ENCODE data around the gene TASOR2.

The TASOR2 gene

GRCh38 chr10:5684971-5685763, 529 bp downstream of the TASOR2 start:
- peak; percentile 83 for DNase-seq

DNA sequence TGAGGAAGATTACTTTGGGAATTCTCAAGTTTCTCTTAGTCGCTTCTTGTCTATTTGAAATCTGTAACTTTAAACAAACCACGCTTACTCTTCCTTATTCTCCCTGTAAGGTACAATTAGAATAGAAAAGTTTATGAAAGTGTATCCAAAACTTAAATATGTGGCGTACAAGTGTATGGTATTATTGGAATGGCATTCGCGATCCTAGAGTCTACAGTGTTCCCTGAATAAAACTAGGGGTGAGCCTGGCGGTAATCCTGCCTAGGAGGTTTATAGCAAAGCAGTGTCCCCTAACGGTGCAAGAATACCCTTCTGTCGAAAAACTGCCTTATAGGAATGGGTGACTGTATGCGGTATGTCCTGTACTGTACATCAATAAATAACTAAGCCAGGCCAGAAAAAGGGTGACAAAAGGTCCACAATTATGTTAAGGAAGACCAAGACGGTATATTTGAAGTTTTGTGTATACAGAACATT, 1.2 kb downstream of the TASOR2 start:
- no peak for DNase-seq

- no peak for DNase-seq
Observed at GRCh38 chr10:5688587-5688986, 3.9 kb downstream of the TASOR2 start.

GRCh38 chr10:5691786-5692185, 7.1 kb downstream of the TASOR2 start:
- DNase-seq, result no peak

GRCh38 chr10:5692461-5693358, 8.1 kb downstream of the TASOR2 start:
- peak; percentile 80 for DNase-seq

DNA sequence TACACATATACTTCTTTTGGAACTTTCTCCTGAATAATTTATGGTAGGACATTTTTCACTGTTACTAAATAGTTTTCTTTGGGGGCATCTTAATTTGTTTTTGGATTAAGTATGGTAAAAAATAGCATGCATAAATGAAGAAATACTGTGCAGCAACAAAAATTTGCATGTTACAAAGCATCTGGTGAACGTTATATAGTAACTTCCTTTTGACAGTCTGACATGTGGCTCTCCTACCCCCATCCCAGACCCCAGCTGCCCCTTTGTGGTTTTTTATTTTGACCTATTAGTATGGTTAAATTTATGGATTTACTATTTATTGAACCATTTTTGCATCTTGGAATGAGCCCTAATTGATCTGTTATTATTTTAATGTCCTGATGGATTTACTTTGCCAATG, 9.9 kb downstream of the TASOR2 start:
- DNase-seq, result no peak

DNA sequence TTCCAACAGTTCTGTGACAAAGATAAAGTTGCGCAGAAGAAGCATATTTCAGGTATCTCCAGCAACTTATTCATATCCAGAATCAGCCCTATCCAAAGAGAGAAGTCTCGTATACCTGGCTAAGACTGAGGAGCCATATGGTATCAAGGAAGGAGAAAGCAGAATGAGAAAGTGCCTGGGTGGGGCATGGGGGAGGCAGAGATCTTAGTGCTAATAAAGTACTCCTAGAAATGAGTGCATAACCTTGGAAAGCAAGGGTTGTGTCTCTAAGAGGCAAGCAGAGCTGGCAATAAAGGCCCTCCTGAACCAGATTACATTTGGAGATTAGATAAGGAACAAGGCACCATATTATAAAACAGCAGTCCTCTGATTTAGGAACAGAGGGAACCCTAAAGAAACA, 12.7 kb downstream of the TASOR2 start:
- no peak for DNase-seq

DNA sequence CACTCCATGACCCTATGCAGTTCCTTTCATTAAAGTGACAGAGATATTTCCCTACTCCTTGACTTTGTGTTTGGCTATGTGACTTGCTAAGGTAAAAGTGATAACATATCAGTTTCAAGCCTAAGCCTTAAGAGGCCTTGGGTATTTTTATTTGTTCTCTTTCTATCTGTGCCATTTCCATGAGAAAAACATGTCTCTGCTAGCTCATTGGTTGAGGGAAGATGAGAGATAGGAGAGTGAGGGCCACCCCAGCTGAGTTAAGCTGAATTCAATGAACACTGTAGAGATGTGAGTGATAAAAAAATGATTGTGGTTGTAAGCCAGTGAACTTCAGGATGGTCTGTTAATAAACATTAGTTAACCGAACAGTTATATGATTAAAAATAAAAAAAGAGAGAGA, 13.4 kb downstream of the TASOR2 start:
- DNase-seq, result no peak

- no peak for DNase-seq
Observed at GRCh38 chr10:5708356-5708755, 23.7 kb downstream of the TASOR2 start.

DNA sequence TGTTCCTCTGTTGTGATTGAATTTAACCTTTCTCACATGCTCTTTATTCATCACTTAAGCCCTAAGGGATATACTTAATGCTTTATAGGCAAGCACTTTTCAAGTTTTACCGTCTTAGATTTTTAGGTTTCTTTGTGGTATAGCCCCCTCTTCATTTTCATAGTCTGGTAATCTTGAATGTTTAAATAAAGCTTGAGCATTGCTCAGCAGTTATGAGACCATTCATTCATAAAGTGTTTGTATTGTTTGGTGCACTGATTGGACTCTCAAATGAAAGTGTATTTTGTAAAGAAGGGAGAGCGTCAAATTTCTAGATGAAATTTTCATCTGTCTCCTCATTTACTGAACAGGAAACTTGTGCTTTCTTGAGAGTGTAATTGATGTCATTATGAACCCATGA, 25.2 kb downstream of the TASOR2 start:
- no peak for DNase-seq

DNA sequence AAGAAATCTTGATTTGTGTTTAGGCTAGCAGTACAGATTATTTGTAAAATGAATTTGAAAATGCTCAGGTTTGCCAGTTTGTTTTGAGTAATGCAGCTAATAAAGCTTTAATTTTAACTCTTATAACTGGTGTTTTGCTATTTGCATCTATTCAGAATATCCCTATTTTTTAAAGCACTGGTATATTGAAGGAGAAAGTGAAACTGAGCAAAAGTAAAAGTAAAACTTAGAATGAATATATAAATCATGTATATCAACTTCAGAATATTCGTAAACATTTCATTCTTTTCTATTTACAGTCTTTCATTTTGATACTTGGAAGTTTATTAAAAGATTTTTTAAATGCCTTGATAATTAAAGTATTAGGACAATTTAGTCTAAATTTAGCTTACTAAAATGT, 26.2 kb downstream of the TASOR2 start:
- no peak for DNase-seq

GRCh38 chr10:5711642-5712041, 27.0 kb downstream of the TASOR2 start:
- no peak for DNase-seq

DNA sequence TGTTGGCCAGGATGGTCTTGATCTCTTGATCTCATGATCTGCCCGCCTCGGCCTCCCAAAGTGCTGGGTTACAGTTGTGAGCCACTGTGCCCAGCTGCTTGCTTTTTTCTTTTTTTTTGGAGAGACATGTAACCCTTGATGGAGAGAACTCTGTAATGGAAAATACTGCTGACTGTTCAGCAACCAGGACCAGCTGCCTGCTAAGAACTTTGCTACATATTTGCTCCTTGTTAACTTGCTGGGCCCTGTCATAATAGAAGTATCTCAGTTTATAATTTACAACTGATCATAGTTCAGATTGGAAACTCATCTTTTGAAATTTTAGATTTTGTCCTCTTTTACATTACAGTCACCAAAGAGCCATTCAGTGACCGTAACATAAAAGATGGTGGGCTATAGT, 34.9 kb downstream of the TASOR2 start:
- DNase-seq, result no peak

- DNase-seq, result no peak
Observed at GRCh38 chr10:5720182-5720581, 35.5 kb downstream of the TASOR2 start.

DNA sequence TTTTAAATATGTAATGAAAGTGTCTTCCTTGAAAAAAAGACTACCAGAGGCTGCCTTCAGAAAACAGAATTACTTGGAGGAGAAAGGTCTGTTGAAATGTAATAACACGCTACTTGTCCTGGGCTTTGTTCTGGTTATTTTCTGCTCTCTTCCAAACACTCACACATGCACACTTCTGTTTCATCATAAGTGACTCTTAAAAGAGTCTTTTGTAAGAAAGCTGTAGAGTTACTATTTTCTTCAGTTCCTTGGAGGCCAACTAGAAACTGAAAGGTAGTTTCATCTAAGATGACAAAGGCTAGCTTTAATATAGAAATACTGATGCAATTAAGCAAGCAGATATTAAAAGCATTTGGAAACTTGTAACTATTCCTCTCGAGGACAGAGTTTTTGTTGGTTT, 39.1 kb downstream of the TASOR2 start:
- no peak for DNase-seq

GRCh38 chr10:5730766-5731165, 46.1 kb downstream of the TASOR2 start:
- no peak for DNase-seq

DNA sequence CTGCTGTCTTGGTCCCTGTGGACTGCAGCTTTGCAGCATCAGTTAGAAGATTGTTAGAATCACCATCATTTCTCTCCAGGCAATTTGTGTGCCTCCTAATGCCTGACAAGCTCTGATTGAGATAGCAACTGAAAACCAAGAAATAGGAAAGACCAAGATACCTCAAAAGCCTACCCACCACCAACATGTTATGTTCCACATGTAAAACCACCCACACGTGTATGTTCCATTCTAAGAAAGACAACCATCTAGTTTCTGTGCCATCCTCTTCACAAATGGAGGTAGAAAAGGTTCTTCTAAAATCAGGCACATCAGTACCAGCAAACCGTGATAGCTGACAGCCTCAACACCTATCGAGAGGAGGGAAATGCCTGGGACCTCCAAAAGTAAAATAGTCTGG, 46.9 kb downstream of the TASOR2 start:
- DNase-seq, result no peak

- no peak for DNase-seq
Observed at GRCh38 chr10:5732141-5732540, 47.5 kb downstream of the TASOR2 start.
